HCT116 (cell line): ENCODE data around the gene TMEM178A. TPM values are rescaled to one million over a fixed set of nuclear protein-coding genes. Genes with fewer than 3 reads are reported as not detected.

Experiments used
- ATAC-seq: fragments of 200-7000 bp; cut with Tn5 transposase; 2 replicates; pipeline ENCODE4 v1.9.1; 2020; ENCODE audit warnings: mild to moderate bottlenecking, moderate library complexity
- BruUV-seq: library from RNA; stranded (reverse); fragments of 400-500 nt; replicated peaks from 2 replicates; lab custom pipeline; 2021; lab: Mats Ljungman, UMichigan
- CTCF ChIA-PET: fragments of 300-600 bp; sonication (Branson Sonifier 250); formaldehyde crosslinking; loops from one replicate; lab custom pipeline; 2021; ENCODE audit warnings: antibody characterized with exemption; lab: Charles Lee
- POLR2A ChIA-PET: fragments of 300-600, 350-600 bp; sonication (Branson Sonifier 250); formaldehyde crosslinking; loops from one replicate; lab custom pipeline; 2021; ENCODE audit warnings: antibody characterized with exemption; lab: Charles Lee
- RAD21 ChIA-PET, 2 experiments: fragments of 300-600 bp; sonication (Branson Sonifier 250); formaldehyde crosslinking; loops; one replicate each; lab custom pipeline; 2023; ENCODE audit warnings: low total read pairs in 2 of 2; ENCODE audit not compliant: uncharacterized antibody in 2 of 2, unreplicated experiment in 2 of 2, low non-redundant PET in 1 of 2; lab: Charles Lee
- DNase-seq: peaks from one replicate; pipeline ENCODE4 v3.0.0-alpha.2; 2010; ENCODE audit warnings: low read depth, low spot score
- H2AFZ ChIP-seq: fragments of 200-600 bp; shearing (Covaris generic), sonication (generic); 2 replicates; pipeline ENCODE4 v1.6.1; 2017; ENCODE audit warnings: low read depth, mixed run types, mixed read lengths, antibody characterized with exemption, low read length; ENCODE audit not compliant: poor library complexity, severe bottlenecking
- H3K27ac ChIP-seq: 2 replicates; pipeline ENCODE4 v1.5.1; 2012; ENCODE audit warnings: low read depth, low read length
- H3K27me3 ChIP-seq: fragments of 200-600 bp; sonication (generic); 2 replicates; pipeline ENCODE4 v1.6.1; 2016; ENCODE audit warnings: mixed run types, low read length, mixed read lengths; ENCODE audit not compliant: insufficient read depth
- H3K36me3 ChIP-seq, 2 experiments: fragments of 200-500 bp in 1 of 2; fragments of 200-600 bp in 1 of 2; sonication (Bioruptor generic) in 1 of 2; sonication (generic) in 1 of 2; 2 replicates each; pipeline versions ENCODE4 v1.5.1 to v1.6.1; 2014 to 2016; ENCODE audit warnings: low read length in 2 of 2, inconsistent platforms in 1 of 2, mixed read lengths in 1 of 2, mixed run types in 1 of 2; ENCODE audit not compliant: insufficient read depth in 2 of 2, control insufficient read depth in 1 of 2
- H3K4me1 ChIP-seq, 2 experiments: fragments of 200-600 bp in 1 of 2; sonication (generic) in 1 of 2; 2 replicates each; pipeline versions ENCODE4 v1.5.1 to v1.6.1; 2012 to 2017; ENCODE audit warnings: low read length in 2 of 2, inconsistent platforms in 1 of 2, mild to moderate bottlenecking in 1 of 2, mixed read lengths in 1 of 2, mixed run types in 1 of 2, moderate library complexity in 1 of 2; ENCODE audit not compliant: insufficient read depth in 2 of 2, control insufficient read depth in 1 of 2
- H3K4me2 ChIP-seq: fragments of 200-600 bp; sonication (generic); 2 replicates; pipeline ENCODE4 v1.6.1; 2017; ENCODE audit warnings: mixed run types, low read length, mixed read lengths
- H3K4me3 ChIP-seq, 2 experiments: fragments of 200-600 bp in 1 of 2; sonication (generic) in 1 of 2; replicated peaks in 1 of 2; 2 replicates each; pipeline ENCODE4 v1.5.1; 2011 to 2016; ENCODE audit warnings: low read length in 2 of 2, control low read depth in 1 of 2, low read depth in 1 of 2, mild to moderate bottlenecking in 1 of 2, mixed read lengths in 1 of 2, mixed run types in 1 of 2
- H3K79me2 ChIP-seq: fragments of 200-600 bp; sonication (generic); 2 replicates; pipeline ENCODE4 v1.6.1; 2017; ENCODE audit warnings: mild to moderate bottlenecking, mixed run types, low read length, moderate library complexity, mixed read lengths; ENCODE audit not compliant: insufficient read depth
- H3K9ac ChIP-seq: fragments of 200-600 bp; sonication (generic); 2 replicates; pipeline ENCODE4 v1.6.1; 2016; ENCODE audit warnings: low read length, mixed read lengths
- H3K9me2 ChIP-seq: fragments of 200-600 bp; sonication (generic), shearing (Covaris generic); 2 replicates; pipeline ENCODE4 v1.6.1; 2017; ENCODE audit warnings: mixed run types, mild to moderate bottlenecking, moderate library complexity; ENCODE audit not compliant: insufficient read depth
- H3K9me3 ChIP-seq, 2 experiments: fragments of 200-500 bp in 1 of 2; fragments of 200-600 bp in 1 of 2; sonication (Bioruptor generic) in 1 of 2; sonication (generic) in 1 of 2; 2 replicates each; pipeline ENCODE4 v1.6.1; 2014 to 2017; ENCODE audit warnings: low read length in 2 of 2, mixed read lengths in 2 of 2, inconsistent platforms in 1 of 2, low read depth in 1 of 2, mild to moderate bottlenecking in 1 of 2, mixed run types in 1 of 2, moderate library complexity in 1 of 2; ENCODE audit not compliant: control insufficient read depth in 1 of 2, insufficient read depth in 1 of 2
- H4K20me1 ChIP-seq: fragments of 200-600 bp; sonication (generic), shearing (Covaris generic); 2 replicates; pipeline ENCODE4 v1.6.1; 2017; ENCODE audit warnings: mixed run types, mild to moderate bottlenecking, moderate library complexity; ENCODE audit not compliant: insufficient read depth
- CBX3 ChIP-seq: IDR thresholded peaks from 2 replicates; pipeline ENCODE4 v1.6.1; 2012; ENCODE audit warnings: low read depth
- EGR1 ChIP-seq: IDR thresholded peaks from 2 replicates; pipeline ENCODE4 v1.6.1; 2012; ENCODE audit warnings: low read depth
- EZH2phosphoT487 ChIP-seq: fragments of 200-600 bp; IDR thresholded peaks from 2 replicates; pipeline ENCODE4 v1.6.1; 2018; ENCODE audit warnings: antibody characterized with exemption, borderline replicate concordance
- JUND ChIP-seq: IDR thresholded peaks from 2 replicates; pipeline ENCODE4 v1.6.1; 2012
- POLR2A ChIP-seq: IDR thresholded peaks from 2 replicates; pipeline ENCODE4 v1.7.0; 2011; ENCODE audit warnings: borderline replicate concordance; ENCODE audit not compliant: insufficient read depth, insufficient read length; ENCODE audit errors: extremely low read depth
- POLR2AphosphoS5 ChIP-seq: IDR thresholded peaks from 2 replicates; pipeline ENCODE4 v1.6.1; 2011; ENCODE audit warnings: mild to moderate bottlenecking, low read depth, low read length, moderate library complexity
- SIN3A ChIP-seq: IDR thresholded peaks from 2 replicates; pipeline ENCODE4 v1.6.1; 2012; ENCODE audit warnings: low read depth
- SP1 ChIP-seq: IDR thresholded peaks from 2 replicates; pipeline ENCODE4 v1.6.1; 2012; ENCODE audit warnings: low read depth
- SRF ChIP-seq: IDR thresholded peaks from 2 replicates; pipeline ENCODE4 v1.6.1; 2012; ENCODE audit warnings: low read depth
- TCF7L2 ChIP-seq: IDR thresholded peaks from 2 replicates; pipeline ENCODE4 v1.7.0; 2011; ENCODE audit warnings: borderline replicate concordance, inconsistent platforms; ENCODE audit not compliant: insufficient read depth, insufficient read length; ENCODE audit errors: extremely low read depth
- ZFX ChIP-seq: fragments of 450-650 bp; IDR thresholded peaks from 2 replicates; pipeline ENCODE4 v1.6.1; 2017
- intact Hi-C: fragments of 100-400 bp; cut with micrococcal nuclease; formaldehyde crosslinking; loops from 2 replicates; pipeline ENCODE4 v1.10.0; 2022
- total RNA-seq: library from RNA; stranded (reverse); gene quantifications from one replicate; pipeline ENCODE4 v1.2.1, GENCODE V29; 2021; ENCODE audit not compliant: unreplicated experiment
- TF ChIP-seq, protein P1 (sequence below): IDR thresholded peaks from 2 replicates; pipeline ENCODE4 v1.6.1; 2011; ENCODE audit warnings: mild to moderate bottlenecking, low read length, moderate library complexity; ENCODE audit not compliant: insufficient replicate concordance; ENCODE audit errors: extremely low read depth
- TF ChIP-seq, protein P2 (sequence below), 3 experiments: fragments of 200-600 bp in 1 of 3; sonication (generic) in 1 of 3; IDR thresholded peaks in 2 of 3; conservative IDR thresholded peaks in 1 of 3; 2 replicates each; pipeline ENCODE4 v1.5.1; 2012 to 2017; ENCODE audit warnings: low read depth in 2 of 3, low read length in 2 of 3, antibody characterized with exemption in 1 of 3, borderline replicate concordance in 1 of 3, control low read depth in 1 of 3, mild to moderate bottlenecking in 1 of 3, mixed read lengths in 1 of 3, mixed run types in 1 of 3, moderate library complexity in 1 of 3; ENCODE audit not compliant: insufficient read depth in 1 of 3

TMEM178A gene
- total RNA-seq, 1 experiment from 2014 or later: 1.3 TPM

DNA sequence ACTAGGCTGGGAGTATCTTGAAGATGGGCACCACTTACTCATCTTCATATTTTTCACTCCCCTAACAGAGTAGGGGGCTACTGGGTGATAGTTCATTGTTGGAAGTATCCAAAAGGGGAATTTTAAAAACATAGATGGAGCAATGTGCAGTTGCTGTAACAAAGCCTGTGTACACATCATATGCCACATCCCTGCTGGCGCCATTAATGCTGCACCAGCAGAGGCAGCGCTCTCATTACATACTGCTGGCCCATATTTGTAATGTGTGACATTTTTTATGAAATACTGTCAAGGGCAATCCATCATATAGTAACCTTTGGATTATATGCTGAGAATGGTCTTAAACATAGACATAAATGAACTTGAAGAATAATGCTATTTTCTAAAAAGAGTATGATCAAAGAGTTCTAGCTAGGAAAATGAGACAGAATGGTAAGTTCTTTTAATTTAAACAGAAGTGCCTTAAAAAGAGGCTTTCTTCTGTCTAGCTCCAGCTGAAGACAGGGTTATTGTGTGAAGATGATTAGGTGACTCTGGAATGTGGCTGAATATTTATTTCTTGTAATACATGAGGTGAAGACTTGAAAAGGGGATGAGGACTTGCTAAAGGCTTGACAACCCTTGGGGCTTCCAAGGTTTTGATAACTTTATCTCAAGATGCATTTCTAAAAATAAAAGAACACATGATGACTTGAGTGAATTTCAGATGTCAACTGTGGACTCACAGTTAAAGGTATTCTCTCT is 2.4 kb upstream of the TMEM178A start:
- ATAC-seq (peak; percentile 34; the same call in 1 of the 2 replicates), DNase-seq (no peak)
- Histone ChIP-seq H3K4me3 (no peak overlapping the region), H3K9me2 (no peaks in the 10 kb centered on the region), H3K9me3 (no peaks in the 10 kb centered on the region), H2AFZ (no peak overlapping the region), H3K4me1 (no peaks in the 10 kb centered on the region), H3K27ac (no peak overlapping the region), H3K4me2 (no peak overlapping the region), H3K79me2 (no peaks in the 10 kb centered on the region), H4K20me1 (no peaks in the 10 kb centered on the region), H3K9ac (no peak overlapping the region), H3K36me3 (no peaks in the 10 kb centered on the region), H3K27me3 (no peaks in the 10 kb centered on the region)
- CTCF ChIA-PET: no interaction called here
- POLR2A ChIA-PET: no interaction called here
- intact Hi-C loops: no loop called here
- RAD21 ChIA-PET: no interaction called here
- no TSS peak for BruUV-seq
- TF ChIP-seq SP1: no peak
- TF ChIP-seq, protein P1, sequence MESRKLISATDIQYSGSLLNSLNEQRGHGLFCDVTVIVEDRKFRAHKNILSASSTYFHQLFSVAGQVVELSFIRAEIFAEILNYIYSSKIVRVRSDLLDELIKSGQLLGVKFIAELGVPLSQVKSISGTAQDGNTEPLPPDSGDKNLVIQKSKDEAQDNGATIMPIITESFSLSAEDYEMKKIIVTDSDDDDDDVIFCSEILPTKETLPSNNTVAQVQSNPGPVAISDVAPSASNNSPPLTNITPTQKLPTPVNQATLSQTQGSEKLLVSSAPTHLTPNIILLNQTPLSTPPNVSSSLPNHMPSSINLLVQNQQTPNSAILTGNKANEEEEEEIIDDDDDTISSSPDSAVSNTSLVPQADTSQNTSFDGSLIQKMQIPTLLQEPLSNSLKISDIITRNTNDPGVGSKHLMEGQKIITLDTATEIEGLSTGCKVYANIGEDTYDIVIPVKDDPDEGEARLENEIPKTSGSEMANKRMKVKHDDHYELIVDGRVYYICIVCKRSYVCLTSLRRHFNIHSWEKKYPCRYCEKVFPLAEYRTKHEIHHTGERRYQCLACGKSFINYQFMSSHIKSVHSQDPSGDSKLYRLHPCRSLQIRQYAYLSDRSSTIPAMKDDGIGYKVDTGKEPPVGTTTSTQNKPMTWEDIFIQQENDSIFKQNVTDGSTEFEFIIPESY: no peak
- TF ChIP-seq, all 23 proteins: peak for 0

DNA sequence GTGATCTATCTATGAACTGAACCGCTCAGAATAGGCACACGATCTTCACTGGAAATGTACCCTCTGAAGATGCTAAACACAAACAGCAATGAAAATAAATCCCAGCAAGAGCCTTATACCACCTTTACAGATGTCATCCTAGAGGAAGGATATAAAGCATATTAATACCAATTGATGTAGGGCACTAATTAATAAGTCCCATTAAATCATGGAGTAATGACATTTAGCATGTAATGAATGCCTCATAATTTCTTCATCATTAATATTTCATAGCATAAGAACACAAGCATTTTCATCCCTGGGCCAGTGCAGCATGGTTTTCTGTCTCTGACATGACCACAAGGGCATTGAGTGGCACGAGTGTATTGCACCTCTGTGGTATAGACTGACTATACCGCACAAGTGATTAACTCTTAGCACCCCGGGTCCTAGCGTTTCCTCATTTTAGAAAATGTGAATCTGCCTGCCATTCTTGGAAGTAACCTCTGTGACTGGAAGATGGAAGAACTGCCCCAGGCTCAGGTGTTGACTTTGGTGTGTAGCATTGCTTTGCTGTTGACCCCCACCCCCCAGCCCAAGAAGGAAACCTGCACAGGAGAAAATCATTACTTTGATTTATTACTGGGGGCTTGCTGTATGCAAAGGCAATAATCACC is 1.4 kb upstream of the TMEM178A start:
- no peak overlapping the region for H3K4me2 ChIP-seq
- POLR2A ChIA-PET: no interaction called here
- ATAC-seq: no peak
- TF ChIP-seq CBX3: no peak
- no peak for TF ChIP-seq POLR2A
- TF ChIP-seq, protein P1: no peak
- no peak for TF ChIP-seq EZH2phosphoT487
- TF ChIP-seq, protein P2, sequence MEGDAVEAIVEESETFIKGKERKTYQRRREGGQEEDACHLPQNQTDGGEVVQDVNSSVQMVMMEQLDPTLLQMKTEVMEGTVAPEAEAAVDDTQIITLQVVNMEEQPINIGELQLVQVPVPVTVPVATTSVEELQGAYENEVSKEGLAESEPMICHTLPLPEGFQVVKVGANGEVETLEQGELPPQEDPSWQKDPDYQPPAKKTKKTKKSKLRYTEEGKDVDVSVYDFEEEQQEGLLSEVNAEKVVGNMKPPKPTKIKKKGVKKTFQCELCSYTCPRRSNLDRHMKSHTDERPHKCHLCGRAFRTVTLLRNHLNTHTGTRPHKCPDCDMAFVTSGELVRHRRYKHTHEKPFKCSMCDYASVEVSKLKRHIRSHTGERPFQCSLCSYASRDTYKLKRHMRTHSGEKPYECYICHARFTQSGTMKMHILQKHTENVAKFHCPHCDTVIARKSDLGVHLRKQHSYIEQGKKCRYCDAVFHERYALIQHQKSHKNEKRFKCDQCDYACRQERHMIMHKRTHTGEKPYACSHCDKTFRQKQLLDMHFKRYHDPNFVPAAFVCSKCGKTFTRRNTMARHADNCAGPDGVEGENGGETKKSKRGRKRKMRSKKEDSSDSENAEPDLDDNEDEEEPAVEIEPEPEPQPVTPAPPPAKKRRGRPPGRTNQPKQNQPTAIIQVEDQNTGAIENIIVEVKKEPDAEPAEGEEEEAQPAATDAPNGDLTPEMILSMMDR (IDR thresholded peaks at IDR 0.05 in 2 of 3, conservative IDR thresholded peaks at IDR 0.05 in 1 of 3; ENCODE audit: borderline replicate concordance in 1 of 3, insufficient read depth in 1 of 3, low read depth in 2 of 3, low read length in 2 of 3): no peak
- TF ChIP-seq JUND: no peak
- no peak for TF ChIP-seq ZFX
- no peak for TF ChIP-seq POLR2AphosphoS5
- TF ChIP-seq SIN3A: no peak
- no peak for TF ChIP-seq EGR1
- TF ChIP-seq TCF7L2: no peak
- TF ChIP-seq SRF: no peak

More for the DNA sequence above, 1.4 kb upstream of the TMEM178A start:
- DNase-seq: no peak
- H3K9me3 ChIP-seq: no peaks in the 10 kb centered on the region
- no peaks in the 10 kb centered on the region for H3K36me3 ChIP-seq
- no peaks in the 10 kb centered on the region for H4K20me1 ChIP-seq
- no peaks in the 10 kb centered on the region for H3K9me2 ChIP-seq
- no peak overlapping the region for H3K4me3 ChIP-seq
- ChIA-PET RAD21 (no interaction called here), CTCF (no interaction called here)
- H3K9ac ChIP-seq: no peak overlapping the region
- no peak overlapping the region for H2AFZ ChIP-seq
- H3K4me1 ChIP-seq: no peaks in the 10 kb centered on the region
- no TSS peak for BruUV-seq
- intact Hi-C loops: no loop called here
- H3K79me2 ChIP-seq: no peaks in the 10 kb centered on the region
- H3K27me3 ChIP-seq: no peaks in the 10 kb centered on the region
- H3K27ac ChIP-seq: no peak overlapping the region
